Activated gamma-delta T cell (primary cell): ENCODE results near the gene VPS37B.
A peak's percentile ranks its signal among the peaks of the same experiment; 100 is the strongest.
"Not testable (repeated sequence)": the region's sequence is repeated elsewhere in the genome, so short reads cannot be mapped to it uniquely, and the experiment has no call there.

ENCODE experiments used
- DNase-seq: peaks from one replicate; lab custom pipeline; 2025; lab: John Stamatoyannopoulos, UW
- total RNA-seq, 2 donors: gene quantifications; one replicate each; lab custom pipeline; 2026; lab: John Stamatoyannopoulos, UW

Gene VPS37B
- total RNA-seq: 35.4 to 39.3 reads per million in 2 donors

GRCh38 chr12:122895704-122896636 is at the start of gene VPS37B:
Gene VPS37B, minus strand, starts transcription at chr12:122896124. Its CDS starts 62 bp downstream, at chr12:122896062.
- peak; percentile 87 for DNase-seq

DNA sequence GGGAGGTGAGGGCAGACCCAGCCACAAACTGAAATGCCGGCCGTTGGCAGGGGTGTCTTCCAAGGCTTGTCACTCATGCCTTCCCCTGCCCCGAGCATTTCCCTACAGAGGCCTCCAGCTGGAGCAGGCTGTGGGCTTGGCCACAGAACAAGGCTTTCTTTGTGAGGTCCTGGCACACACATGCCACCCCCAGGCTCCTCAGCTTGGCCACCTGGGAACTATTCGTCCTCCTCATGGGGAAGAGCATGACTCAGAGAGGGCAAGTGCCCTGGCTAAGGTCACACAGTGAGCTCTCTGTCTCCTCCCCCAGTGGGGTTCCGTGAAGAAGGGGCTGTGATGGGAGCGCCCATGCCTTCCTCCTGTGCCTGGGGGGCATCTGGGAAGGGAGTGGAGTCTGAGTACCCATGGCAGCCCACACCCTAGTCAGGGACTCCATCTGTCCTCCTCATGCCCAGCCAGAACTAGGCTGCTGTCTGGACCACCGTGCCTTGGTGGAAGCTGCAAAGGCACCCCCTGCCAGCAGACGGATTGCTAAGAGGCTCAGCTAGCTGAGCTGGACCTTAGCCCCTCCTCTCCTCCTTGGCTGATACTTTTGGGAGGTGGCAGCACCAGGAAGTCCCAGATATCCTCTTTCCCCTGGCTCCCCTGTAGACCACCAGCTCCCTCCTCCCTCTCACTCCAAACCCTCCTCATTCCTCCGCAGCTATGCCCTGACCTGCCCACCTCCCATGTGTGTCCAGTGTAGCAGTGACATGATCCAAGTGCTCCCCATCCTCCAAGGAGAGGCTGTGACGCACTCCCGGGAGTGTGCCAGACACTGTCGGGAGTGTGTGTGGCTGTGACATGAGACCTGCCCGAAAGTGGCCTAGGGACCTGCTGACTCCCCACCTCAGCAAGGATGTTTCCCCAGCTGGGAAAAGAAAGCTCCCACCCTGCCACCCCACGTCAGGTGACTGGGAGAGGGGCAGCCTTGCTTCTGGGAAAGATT is 49.0 kb upstream of the VPS37B start:
- DNase-seq: no peak

DNA sequence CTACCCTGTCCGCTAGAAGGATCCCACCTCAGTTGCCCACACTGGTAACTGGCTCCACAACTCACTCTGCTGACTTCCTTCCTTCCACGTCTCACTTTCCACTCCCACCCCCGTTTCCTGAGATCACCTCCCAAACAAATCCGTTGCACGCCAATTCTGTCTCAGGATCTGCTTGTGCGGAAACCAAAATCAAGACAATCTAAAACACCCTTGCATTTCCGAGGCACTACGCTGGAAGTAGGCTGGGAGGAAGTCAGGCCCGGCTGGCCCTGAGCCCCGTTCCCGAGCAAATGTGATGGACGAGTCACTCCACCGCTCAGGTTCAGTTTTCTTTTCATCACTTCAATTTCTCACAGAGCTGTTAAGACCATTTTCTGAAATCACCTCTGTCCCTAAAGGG is 47.3 kb upstream of the VPS37B start:
- DNase-seq: no peak

GRCh38 chr12:122942637-122943036 is 46.7 kb upstream of the VPS37B start:
- no peak for DNase-seq

DNA sequence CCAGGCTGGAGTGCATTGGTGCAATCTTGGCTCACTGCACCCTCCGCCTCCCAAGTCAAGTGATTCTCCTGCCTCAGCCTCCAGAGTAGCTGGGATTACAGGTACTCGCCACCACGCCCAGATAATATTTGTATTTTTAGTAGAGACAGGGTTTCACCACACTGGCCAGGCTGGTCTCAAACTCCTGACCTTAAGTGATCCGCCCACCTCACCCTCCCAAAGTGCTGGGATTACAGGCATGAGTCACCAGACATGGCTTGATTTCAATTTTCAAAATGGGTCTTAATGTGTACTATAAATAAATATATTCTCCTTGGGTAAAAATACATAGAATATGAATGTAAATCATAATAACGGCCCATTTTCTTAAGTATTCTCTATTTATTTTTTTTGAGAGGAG is 45.4 kb upstream of the VPS37B start:
- not testable (repeated sequence) for DNase-seq

DNA sequence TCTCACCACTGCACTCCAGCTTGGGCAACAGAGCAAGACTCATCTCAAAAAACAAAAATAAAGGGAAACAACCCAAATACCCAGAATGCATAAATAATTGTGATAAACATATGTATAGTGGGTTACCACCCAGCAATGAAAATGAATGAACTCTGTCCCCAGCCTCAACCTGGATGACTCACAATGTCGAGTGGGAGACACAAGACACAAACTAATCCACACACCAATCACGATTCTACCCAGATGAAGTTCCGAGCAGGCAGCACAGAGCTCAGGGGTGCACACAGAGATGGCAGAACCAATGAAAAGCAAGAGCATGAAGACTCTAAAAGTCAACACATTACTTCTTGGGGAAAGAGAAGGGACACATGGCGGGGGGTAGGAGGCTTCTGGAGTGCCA is 43.2 kb upstream of the VPS37B start:
- DNase-seq: no peak

- DNase-seq: no peak
Measured at GRCh38 chr12:122937622-122938091, 41.7 kb upstream of the VPS37B start.

DNA sequence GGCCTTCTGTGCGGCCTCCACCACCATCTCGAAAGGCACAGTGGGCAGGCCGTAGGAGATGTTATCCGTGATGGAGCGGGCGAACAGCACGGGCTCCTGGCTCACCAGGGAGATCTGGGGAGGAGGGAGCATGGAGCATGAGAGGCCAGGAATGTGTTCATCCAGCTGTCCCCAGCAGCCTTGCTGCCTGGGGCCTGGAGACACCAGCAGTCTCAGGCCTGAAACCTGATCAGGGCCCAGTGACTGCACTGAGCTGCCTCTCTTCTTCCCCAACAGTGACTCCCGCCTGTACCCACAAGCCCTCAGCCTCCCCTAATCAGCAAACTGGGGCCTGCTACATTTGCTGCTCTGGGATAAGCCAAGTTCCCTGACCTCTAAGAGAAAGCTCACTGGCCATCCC is 39.4 kb upstream of the VPS37B start:
- DNase-seq: no peak

DNA sequence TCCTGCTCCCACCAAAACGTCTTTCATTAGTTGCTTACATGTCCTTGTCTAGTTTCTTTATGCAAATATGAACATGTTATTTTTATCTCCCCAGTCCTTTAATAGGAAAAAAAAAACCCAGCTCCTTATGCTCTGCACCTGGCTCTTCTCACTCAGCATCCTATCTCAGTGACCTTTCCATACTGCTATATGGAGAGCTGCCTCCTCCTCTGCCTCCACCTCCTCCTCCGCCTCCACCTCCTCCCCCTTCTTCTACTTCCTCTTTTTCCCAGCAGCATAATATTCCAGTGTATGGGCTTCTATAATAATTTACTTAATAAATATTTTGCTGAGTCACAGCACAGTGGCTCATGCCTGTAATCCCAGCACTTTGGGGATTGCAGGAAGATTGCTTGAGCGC is 38.8 kb upstream of the VPS37B start:
- no peak for DNase-seq

DNA sequence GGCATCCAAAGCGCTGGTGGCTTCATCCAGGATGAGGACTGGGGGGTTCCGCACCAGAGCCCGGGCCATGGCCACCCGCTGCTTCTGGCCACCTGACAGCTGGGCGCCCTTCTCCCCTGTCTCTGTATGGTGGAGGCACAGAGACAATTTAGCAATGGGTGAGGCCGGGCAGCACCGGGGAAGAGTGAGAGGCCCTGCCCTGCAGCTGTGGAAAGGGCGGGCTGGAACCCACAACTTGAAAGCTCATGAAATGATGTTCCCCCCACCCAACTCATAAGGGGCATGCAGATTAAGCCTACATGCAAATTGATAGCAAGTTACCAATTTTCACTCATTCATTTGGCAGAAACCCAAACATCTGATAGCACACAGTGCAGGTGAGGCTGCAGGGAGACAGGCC is 36.3 kb upstream of the VPS37B start:
- DNase-seq: no peak

- DNase-seq: no peak
Measured at GRCh38 chr12:122929812-122930211, 33.9 kb upstream of the VPS37B start.

DNA sequence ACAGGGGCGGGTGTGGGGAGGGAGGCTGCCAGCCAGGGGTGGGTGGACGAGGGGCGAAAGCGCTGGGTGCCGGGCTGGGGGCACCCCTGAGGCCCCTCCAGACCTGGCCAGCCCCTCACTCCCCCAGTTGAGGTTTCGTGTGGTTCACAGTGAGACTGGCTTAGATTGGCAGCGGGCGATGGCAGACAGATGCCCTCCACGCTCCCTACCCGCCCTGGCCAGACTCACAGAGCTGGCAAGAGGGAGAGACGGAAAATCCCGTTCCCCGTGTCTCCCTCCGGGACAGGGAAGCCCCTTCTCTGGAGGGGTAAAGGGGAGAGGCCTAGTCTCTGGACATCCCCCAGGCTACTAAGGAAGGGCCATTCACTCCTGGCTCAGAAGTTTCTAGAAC is 33.2 kb upstream of the VPS37B start:
- no peak for DNase-seq

DNA sequence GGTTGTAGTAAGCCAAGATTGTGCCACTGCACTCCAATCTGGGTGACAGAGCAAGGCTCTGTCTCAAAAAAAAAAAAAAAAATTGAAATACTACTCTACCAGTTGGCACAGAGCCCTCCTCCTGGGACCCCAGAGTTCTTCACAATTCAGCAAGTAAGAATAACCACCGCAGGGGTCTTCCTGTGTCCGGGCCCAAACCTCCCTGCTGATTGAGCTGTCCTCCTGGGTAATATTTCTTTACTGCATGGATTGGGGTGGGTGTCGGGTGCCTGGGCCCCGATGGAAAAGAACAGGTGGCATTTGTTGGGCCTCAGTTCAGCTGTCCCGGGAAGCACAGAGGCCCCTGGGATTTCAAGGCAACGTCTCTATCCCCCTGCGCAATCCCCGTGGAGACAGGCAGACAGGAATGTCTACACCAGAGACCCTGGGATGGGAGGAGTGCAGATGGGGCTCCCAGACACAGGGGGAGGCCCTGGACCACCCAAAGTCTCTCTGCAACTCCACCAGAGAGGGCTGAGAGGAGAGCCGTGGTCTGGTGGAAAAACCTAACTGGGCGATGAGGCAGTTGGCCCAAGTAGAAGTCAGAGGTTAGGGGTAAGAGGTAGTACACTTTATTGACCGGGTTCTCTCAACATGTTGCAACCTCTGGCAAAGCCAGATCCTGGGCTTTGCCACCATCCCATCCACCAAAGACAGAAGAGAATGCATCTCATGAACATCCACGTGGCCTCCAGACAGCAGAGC is 32.7 kb upstream of the VPS37B start:
- DNase-seq: no peak

DNA sequence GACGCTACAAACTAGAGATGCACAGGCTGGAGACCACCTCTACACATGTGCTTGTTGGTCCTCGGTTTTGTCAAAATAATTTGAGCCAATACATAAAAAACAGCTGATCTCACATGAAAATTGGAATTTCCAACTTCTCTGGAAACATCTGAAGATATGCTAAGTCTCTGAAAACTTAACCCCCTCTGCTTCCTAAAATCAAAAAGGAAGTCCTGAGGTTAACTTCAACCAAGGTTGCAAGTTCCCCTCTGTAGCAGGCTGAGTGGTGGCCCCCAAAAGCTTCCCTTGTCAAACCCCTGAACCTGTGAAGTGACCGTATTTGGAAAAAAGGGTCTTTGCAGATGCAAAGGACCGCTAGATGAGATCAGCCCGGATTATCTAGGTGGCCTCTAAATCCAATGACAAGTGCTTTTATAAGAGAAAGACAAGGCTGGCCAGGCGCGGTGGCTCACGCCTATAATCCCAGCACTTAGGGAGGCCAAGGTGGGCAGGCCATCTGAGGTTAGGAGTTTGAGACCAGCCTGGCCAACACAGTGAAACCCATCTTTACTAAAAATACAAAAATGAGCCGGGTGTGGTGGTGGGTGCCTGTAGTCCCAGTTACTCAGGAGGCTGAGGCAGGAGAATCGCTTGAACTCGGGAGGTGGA is 32.0 kb upstream of the VPS37B start:
- no peak for DNase-seq

DNA sequence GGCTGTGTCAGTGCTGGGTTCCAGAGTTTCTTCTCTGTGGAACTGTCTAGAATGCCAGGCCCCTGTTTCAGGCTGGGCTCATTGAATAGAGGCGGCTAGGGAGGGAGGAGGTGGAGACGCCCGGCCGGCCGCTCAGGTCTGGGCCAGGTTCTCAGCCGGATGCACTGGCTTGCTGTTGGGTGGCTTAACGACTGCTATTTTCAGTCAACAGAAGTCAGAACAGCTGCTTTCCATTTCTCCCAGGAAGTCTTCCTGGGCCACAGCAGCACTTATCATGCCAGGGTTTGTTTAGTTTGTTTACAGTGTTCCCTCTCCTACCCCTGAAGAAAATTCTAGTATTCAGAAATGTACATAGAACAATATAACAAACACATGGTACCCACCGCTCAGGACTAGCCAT is 26.0 kb upstream of the VPS37B start:
- DNase-seq: no peak

GRCh38 chr12:122920687-122921086 is 24.8 kb upstream of the VPS37B start:
- DNase-seq: no peak

DNA sequence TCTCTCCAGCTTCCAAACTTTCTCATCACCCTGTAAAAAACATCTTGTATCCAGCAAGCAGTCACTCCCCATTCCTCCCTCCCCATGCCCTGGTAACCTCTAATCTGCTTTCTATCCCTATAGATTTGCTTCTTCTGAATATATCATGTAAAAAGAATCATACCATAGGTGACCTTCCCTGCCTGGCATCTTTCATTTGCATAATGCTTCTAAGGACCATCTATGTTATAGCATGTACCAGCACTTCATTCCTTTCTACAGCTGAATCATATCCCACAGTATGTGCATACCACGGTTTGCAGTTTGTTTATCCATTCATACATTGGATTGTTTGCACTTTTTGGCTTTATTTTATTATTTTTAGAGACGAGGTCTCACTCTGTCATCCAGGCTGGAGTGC is 22.9 kb upstream of the VPS37B start:
- DNase-seq: no peak

- DNase-seq: no peak
Measured at GRCh38 chr12:122917507-122918121, 21.7 kb upstream of the VPS37B start.

GRCh38 chr12:122909442-122910288 is 13.7 kb upstream of the VPS37B start:
- no peak for DNase-seq

- DNase-seq: no peak
Measured at GRCh38 chr12:122908915-122909314, 13.0 kb upstream of the VPS37B start.
